GM21825 (cell line): Measurements from ENCODE around the gene PLAGL2.
"Not testable (repeated sequence)": the region's sequence is repeated elsewhere in the genome, so short reads cannot be mapped to it uniquely, and the experiment has no call there.

Experiments used
- ATAC-seq: cut with Tn5 transposase; IDR thresholded peaks from one replicate; pipeline ENCODE4 v1.9.1; 2021; ENCODE audit warnings: mild to moderate bottlenecking, moderate library complexity; ENCODE audit not compliant: unreplicated experiment

PLAGL2 gene

GRCh38 chr20:32207626-32208498 lies at the start of gene PLAGL2, which contains the start of gene POFUT1:
Gene PLAGL2 (minus strand): TSS chr20:32207743. CDS start chr20:32202178, 5,565 bp downstream.
Gene POFUT1 (plus strand): TSS chr20:32207880. CDS start chr20:32207942, 62 bp downstream.
- ATAC-seq: peak; percentile 87

- ATAC-seq: no peak
These were observed 44.6 kb upstream of the PLAGL2 start for GRCh38 chr20:32252189-32252588.

- ATAC-seq: no peak
These were observed 43.9 kb upstream of the PLAGL2 start for GRCh38 chr20:32251470-32251869.

- ATAC-seq: no peak
These were observed 41.6 kb upstream of the PLAGL2 start for GRCh38 chr20:32249030-32249738.

- no peak for ATAC-seq
These were observed 40.5 kb upstream of the PLAGL2 start for GRCh38 chr20:32248043-32248442.

GRCh38 chr20:32246208-32246607 lies 38.7 kb upstream of the PLAGL2 start:
- not testable (repeated sequence) for ATAC-seq

- ATAC-seq: no peak
These were observed 37.4 kb upstream of the PLAGL2 start for GRCh38 chr20:32244959-32245358.

- ATAC-seq: no peak
These were observed 36.7 kb upstream of the PLAGL2 start for GRCh38 chr20:32244150-32244823.

GRCh38 chr20:32241807-32242206 lies 34.3 kb upstream of the PLAGL2 start:
- ATAC-seq: no peak

GRCh38 chr20:32240205-32240604 lies 32.7 kb upstream of the PLAGL2 start:
- ATAC-seq: no peak

- ATAC-seq: no peak
These were observed 31.2 kb upstream of the PLAGL2 start for GRCh38 chr20:32238483-32239425.

GRCh38 chr20:32237419-32237818 lies 29.9 kb upstream of the PLAGL2 start:
- no peak for ATAC-seq

- no peak for ATAC-seq
These were observed 29.3 kb upstream of the PLAGL2 start for GRCh38 chr20:32236819-32237218.

GRCh38 chr20:32236048-32236533 lies 28.5 kb upstream of the PLAGL2 start:
- ATAC-seq: no peak

GRCh38 chr20:32235331-32236047 lies 27.9 kb upstream of the PLAGL2 start:
- ATAC-seq: no peak

- no peak for ATAC-seq
These were observed 26.7 kb upstream of the PLAGL2 start for GRCh38 chr20:32234135-32234808.

- ATAC-seq: no peak
These were observed 25.7 kb upstream of the PLAGL2 start for GRCh38 chr20:32233286-32233685.

- no peak for ATAC-seq
These were observed 24.9 kb upstream of the PLAGL2 start for GRCh38 chr20:32232326-32232886.

GRCh38 chr20:32231847-32232246 lies 24.3 kb upstream of the PLAGL2 start:
- no peak for ATAC-seq
